Middle frontal gyrus (tissue), 1 donor: ENCODE results near the gene TMEM150A.
"Not testable (repeated sequence)": the region's sequence is repeated elsewhere in the genome, so short reads cannot be mapped to it uniquely, and the experiment has no call there.

ENCODE experiments used
- DNase-seq: peaks from one replicate; pipeline ENCODE4 v3.0.0-alpha.2; 2015; ENCODE audit warnings: low spot score; ENCODE audit errors: extremely low spot score

The TMEM150A gene

GRCh38 chr2:85611705-85612587 is 9.4 kb upstream of the TMEM150A start, which contains the start of gene C2orf68:
C2orf68 (minus strand) TSS chr2:85612066; CDS start chr2:85611984, 82 bp downstream.
- DNase-seq = peak; percentile 67

- no peak for DNase-seq
Measured at GRCh38 chr2:85611217-85611704, 8.8 kb upstream of the TMEM150A start.

DNA sequence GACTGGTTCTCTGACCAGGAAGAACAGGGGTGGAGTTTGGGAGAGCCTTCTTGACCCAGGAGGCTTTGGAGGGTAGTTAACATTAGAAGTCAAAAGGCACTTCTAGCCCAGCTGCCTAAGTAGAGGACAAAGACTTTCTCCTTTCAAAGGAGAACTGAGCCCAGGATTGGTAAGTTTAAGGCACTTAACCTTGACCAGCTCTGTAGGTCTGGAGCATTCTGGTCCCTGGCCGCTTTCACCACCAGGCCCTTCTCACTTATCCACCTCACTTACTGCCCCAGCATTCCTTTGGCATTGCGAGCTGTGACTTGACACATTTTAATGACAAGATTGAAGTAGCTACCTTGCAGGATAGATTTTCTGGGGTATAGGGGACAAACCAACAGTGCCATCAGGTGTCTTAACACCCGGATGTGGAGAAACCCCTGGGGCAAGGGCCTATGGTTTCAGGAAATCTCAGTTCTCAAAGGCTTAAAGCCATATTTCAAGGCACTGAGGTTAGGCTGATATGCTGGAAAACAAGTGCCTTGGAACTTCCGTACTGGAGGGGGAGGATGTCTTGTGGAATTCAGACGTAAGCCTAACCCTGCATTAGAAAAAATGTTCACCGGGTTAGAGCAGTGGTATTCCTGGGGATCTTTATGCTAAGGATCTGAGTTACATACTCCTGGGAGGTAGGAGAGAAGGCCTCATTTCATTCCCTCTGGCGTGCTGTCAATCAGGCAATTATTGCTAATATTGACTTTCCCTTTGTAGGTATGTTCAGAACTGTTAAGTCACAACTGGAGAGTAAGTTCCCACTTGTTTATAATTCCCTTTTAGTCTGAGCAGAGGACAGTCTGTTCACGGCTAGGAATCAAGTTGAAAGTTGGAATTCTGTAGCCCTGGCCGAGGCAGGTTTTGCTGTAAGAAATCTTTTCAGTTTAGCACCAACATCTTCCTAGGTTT is 5.0 kb upstream of the TMEM150A start:
- no peak for DNase-seq

DNA sequence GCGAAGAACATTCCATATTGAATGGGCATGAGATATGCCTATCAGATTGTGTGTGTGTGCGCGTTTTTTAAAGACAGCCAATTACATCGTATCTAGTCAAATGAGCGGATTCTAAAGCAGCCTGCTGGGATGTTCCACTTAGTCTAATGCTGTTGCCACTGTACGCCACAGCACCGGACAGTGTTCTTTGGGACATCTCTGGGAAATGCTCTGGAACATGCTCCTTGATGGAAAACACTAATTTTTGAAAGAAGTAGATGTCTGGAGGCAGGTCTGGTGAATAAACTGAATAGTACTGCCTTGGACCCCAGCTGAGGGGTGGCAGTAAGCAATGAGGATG is 3.6 kb upstream of the TMEM150A start:
- no peak for DNase-seq

DNA sequence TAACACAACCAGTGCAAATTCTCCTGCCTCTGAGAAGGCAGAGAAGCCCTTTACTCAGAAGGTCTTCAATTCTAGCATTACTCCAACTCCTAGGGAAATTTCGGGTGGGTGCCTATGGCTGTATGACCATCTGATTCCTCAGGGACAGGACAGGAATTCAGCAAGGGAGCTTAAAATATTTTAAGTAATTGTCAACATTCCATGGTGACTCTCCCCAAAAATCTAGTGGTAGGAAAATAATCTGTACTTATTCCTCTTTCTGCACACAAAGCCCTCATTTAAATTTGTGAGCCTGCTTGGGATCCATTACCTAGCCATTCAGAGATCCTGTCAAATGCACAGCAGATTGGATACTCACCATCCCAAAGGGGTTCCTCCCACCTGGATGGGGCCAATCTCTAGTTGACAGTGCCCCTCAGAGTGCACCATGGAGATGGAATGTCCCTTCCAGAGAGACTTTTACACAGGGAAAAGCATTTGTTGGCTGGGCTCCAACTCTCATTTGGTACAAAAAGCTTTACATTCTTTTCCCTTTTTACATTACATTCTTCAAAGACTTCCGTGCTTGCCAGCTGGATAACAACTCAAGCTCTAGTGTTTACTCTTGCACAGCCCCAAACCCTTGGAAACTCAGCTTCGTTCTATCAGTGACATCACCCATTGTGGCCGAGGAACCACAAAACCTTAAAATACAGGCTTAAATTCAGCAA is 3.1 kb upstream of the TMEM150A start:
- no peak for DNase-seq

DNA sequence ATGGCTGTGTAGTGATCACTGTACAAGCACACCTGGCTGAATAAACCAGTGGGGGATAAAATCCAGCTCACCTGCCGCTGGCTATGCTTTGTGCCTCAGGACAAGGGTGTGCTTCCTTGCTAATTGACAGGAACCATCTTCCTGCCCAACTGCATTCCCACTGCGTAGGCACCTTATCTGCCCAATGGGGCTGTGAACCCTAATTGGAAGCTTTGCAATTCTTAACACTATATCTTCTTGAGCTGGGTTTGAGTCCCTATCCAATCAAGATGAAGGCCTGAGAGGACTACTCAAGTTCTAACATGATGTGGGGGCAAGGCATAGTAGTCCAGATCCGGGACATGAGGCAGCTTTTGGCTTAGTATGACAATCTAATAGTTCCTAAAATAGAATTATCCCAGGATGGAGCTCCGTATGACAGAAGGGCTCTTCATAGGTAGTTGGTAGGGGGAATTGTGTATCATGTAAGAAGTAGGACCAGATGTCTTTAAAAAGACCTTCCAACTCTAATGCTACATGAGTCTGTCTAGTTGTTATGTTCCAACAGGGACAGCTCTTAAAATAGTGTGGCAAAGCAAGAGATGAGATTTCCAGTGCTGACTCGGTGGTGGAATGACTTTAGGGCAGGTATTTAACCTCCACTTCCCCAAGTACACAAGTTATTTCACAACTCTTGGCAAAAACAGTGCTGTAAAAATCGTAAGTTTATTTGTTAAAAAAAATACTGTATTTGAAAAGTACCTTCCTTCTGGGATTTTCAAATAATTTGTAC is 2.3 kb upstream of the TMEM150A start:
- no peak for DNase-seq

DNA sequence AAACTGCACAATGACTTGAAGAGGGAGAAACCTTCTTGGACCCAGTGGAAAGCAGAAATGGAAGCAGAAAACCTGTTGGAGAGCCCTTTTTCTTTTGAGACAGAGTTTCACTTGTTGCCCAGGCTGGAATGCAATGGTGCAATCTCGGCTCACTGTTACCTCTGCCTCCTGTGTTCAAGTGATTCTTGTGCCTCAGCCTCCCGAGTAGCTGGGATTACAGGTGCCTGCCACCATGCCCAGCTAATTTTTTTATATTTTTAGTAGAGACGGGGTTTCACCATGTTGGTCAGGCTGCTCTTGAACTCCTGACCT is 1.6 kb upstream of the TMEM150A start:
- not testable (repeated sequence) for DNase-seq

DNA sequence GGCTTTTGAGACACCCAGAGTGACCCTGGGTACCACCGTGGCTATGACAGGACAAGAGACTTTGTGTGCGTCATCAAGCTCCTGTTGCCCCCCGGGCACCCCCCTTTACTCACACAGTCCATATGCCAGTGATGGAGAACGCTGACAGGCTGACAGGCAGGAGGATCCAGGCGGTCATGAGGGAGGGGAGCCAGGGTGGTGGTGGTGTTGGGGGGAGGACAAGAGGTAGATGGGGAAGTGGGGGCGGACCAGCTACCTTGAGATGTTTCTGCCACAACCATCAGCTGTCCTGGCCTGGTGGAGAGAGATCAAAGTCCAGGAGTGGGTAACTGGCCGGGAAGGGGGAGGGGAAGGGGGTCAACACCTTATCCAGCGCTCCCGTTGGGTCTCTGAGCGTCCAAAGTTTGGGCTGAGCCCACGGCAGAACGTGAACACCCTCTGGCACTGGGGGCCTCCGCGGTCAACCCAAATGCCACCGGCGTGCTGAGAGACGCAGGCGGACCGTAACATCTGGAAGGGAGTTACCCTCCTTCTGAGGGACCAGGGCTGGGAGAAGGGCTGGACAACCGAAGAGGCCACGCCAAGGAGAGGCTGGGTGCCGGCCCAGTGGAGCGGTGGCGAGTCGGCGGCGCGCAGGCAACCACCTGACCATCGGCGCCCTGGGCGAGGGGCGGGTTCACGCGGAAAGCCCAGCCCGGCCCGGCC is 575 bp downstream of the TMEM150A start:
- no peak for DNase-seq

DNA sequence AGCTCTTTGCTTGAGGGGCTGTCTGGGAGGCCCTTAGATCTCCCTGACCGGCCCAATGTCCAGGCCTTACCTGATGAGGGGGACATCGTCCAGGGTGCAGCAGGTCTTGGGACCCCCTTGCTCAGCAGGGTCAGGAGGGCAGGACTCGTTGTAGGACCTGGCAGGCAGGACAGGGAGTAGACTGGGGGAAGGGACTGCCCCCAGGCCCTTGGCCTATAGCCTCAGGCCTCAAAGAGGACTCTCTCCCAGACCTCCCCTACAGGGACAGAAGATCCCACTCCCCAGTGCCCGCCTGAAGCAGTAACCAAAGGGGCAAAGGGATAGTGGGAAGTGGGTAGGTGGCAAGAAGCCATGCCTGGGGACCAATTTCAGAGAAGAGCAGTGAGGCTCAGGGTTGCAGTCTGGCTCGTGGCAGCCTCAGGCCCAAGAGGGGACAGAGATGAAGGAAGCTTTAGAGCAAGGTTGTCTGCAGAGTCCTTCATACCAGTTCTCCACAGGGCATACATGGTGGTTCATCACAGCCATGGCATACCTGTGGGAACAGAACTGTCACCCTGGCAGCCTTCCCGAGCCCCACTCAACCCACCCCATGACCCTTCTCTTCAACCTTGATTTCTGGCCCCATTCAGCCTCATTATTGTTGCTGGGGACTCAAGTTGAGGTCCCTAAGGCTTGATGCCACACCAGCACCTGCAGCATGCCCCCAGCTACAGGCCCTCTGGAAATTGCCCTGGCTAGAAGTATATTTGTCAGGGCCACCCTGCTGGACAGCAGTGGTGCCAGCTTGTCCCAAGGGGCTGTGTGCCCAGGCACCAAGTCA is 1.3 kb downstream of the TMEM150A start:
- no peak for DNase-seq

DNA sequence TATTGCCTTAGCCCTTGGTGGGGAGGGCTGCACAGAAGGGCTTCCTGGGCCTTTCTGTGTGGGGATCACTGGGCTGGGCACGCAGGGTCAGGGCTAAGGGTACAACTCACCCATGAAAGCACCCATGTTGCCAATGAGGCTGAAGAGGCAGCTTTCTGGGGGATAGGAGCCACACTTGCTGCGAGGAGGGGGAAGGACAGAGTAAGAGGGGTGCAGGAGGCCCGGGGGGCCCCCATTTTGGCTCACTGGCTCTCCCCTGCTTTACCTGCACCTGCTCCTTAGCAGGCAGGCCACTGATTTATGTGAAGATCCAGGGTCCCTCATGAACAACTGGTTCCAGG is 2.3 kb downstream of the TMEM150A start:
- DNase-seq = no peak

DNA sequence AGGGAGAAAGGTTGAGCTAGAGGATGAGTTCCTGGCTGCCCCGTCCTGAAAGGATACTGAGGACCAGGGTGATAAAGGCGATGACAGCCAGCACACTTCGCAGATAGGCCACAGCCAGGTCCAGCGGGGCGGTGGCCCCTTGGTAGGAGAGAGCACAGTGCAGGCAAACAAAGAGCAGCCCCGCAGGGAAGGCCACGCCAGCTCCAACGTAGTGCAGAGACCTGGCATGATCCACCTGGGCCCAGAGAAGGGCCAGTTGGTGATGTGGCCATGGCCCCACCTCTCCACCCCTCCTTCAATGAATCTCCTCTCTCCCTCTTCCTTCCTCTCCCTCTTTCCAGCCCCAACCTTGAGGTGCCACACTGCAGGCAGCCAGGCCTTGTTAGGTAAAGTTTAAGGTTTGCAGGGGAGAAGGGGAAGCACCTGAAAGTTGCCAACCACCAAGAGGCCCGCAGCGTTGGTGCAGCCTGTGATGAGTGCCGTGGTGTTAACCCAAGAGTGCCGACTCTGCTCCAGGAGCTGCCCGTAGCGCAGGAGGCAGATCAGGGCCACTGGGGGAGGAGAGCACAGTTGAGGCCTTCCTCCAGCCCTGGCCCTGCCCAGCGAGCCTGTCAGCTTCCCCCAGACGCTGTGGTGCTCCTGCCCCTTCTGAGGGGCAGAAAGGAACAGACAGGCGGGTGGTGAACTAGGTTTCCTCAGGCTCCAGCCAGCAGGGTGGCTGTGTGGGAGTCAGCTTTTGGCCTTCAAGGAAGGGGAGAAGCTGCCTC is 2.8 kb downstream of the TMEM150A start:
- no peak for DNase-seq

DNA sequence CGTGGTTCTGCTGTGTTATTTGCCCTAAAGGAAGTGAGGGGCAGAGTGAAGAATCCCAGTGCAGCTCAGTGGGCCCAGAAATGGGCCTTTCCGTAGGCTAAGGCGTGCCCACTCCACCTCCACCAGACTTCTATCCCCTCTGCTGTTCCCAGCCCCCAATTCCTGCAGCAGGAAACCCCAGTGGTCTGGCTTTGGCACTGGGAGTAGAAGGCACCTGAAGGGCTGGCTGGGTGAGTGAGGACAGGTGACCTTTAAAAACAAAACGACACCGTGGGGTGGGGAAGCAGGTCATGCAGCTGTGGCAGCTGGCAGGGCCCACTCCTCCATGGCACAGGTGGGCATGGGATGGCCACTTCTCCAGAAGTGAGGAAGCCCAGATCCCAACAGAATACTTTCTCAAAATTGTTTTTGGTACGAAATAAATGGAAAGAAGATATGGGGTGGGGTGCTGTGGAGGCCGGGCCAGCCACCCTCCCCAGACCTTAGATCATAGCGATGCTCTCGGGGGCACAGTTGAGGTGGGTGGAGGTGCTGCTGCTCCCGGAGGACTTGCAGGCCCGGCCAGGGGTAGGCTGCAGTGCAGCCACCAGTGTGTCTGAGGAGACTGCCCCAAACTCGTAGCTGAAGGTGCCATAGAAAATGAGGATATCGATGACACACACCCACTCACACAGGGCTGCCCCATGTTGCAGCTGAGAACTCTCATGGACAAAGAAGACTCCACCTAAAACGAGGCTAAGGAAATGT is 3.7 kb downstream of the TMEM150A start:
- no peak for DNase-seq

- no peak for DNase-seq
Measured at GRCh38 chr2:85597241-85597640, 5.3 kb downstream of the TMEM150A start.

- no peak for DNase-seq
Measured at GRCh38 chr2:85596486-85597143, 5.9 kb downstream of the TMEM150A start.

DNA sequence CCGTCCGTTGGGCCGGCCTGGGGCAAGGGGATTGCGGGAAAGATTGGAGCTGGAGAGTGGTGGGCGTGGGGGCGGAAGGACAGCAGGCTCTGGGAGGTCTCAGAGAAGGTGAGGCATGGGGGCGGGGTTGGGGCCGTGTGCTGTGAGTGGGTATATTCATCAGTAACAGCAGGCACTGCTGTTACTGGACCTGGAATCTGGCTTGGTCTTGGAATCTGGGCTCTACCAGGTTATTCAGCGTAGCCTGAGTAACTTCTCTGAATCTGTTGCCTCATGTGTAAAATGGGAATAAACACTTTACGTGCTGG is 6.5 kb downstream of the TMEM150A start:
- DNase-seq = no peak

- peak; percentile 98 for DNase-seq
Measured at GRCh38 chr2:85595301-85596025, 7.0 kb downstream of the TMEM150A start, which contains the start of gene RNF181. RNF181 (plus strand) TSS chr2:85595745; CDS start chr2:85595764, 19 bp downstream.
